ENCODE measurements around the gene SPATA46. TPM values are rescaled to one million over a fixed set of nuclear protein-coding genes. Genes with fewer than 3 reads are reported as not detected.

Gene SPATA46
- total and polyA plus RNA-seq, 2 experiments from 2014 or later = not detected

- no peaks in the 10 kb centered on the region for H3K27me3 ChIP-seq
- H3K4me1 ChIP-seq (ENCODE audit: insufficient read depth) = no peaks in the 10 kb centered on the region
- no peaks in the 10 kb centered on the region for H4K20me1 ChIP-seq (ENCODE audit: insufficient read depth, poor library complexity, severe bottlenecking)
- H3K4me3 ChIP-seq = no peak overlapping the region
- WGBS (ENCODE audit: low lambda C conversion rate, missing lambda C conversion rate) = 86% methylated on average over 5 of the region's 5 CpGs
- H3K79me2 ChIP-seq = no peaks in the 10 kb centered on the region
- DNase-seq (ENCODE audit: low spot score) = no peak
- H2AFZ ChIP-seq = no peak overlapping the region
- H3K27ac ChIP-seq = no peak overlapping the region
- H3K36me3 ChIP-seq (replicated peaks; ENCODE audit: insufficient read depth, low read depth) = no peaks in the 10 kb centered on the region
- H3K9me2 ChIP-seq (replicated peaks; ENCODE audit: insufficient read depth) = no peaks in the 10 kb centered on the region
- H3K4me2 ChIP-seq = no peak overlapping the region
- H3K9me3 ChIP-seq (ENCODE audit: low read depth) = no peaks in the 10 kb centered on the region
- TF ChIP-seq EZH2phosphoT487 (IDR thresholded peaks at IDR 0.05; ENCODE audit: low read depth, severe bottlenecking, unreplicated experiment) (no peak), CTCF (IDR thresholded peaks at IDR 0.05; ENCODE audit: poor library complexity) (no peak)
Observed at GRCh38 chr1:162335126-162335525, 41.5 kb downstream of the SPATA46 start.

- Histone ChIP-seq H3K36me3 (replicated peaks; ENCODE audit: insufficient read depth, low read depth) (no peaks in the 10 kb centered on the region), H3K4me2 (no peak overlapping the region), H3K9me2 (replicated peaks; ENCODE audit: insufficient read depth) (no peaks in the 10 kb centered on the region), H3K27ac (no peak overlapping the region), H3K9me3 (ENCODE audit: low read depth) (no peaks in the 10 kb centered on the region), H3K79me2 (no peaks in the 10 kb centered on the region), H4K20me1 (ENCODE audit: insufficient read depth, poor library complexity, severe bottlenecking) (no peaks in the 10 kb centered on the region), H3K27me3 (no peaks in the 10 kb centered on the region), H2AFZ (no peak overlapping the region), H3K4me3 (no peak overlapping the region), H3K4me1 (ENCODE audit: insufficient read depth) (no peaks in the 10 kb centered on the region)
- DNase-seq (ENCODE audit: low spot score) = no peak
- TF ChIP-seq EZH2phosphoT487 (IDR thresholded peaks at IDR 0.05; ENCODE audit: low read depth, severe bottlenecking, unreplicated experiment) (no peak), CTCF (IDR thresholded peaks at IDR 0.05; ENCODE audit: poor library complexity) (no peak), EZH2 (IDR thresholded peaks at IDR 0.05; ENCODE audit: borderline replicate concordance) (no peak)
Observed at GRCh38 chr1:162333991-162334390, 42.7 kb downstream of the SPATA46 start.

GRCh38 chr1:162329826-162330225 is 46.8 kb downstream of the SPATA46 start:
- H3K4me3 ChIP-seq = no peak overlapping the region
- no peak overlapping the region for H2AFZ ChIP-seq
- no peak overlapping the region for H3K27ac ChIP-seq
- no peaks in the 10 kb centered on the region for H3K4me1 ChIP-seq (ENCODE audit: insufficient read depth)
- 54% methylated on average over 3 of the region's 3 CpGs for WGBS (ENCODE audit: low lambda C conversion rate, missing lambda C conversion rate)
- TF ChIP-seq CTCF (IDR thresholded peaks at IDR 0.05; ENCODE audit: poor library complexity) = no peak
- no peak for TF ChIP-seq EZH2phosphoT487 (IDR thresholded peaks at IDR 0.05; ENCODE audit: low read depth, severe bottlenecking, unreplicated experiment)
- TF ChIP-seq EZH2 (IDR thresholded peaks at IDR 0.05; ENCODE audit: borderline replicate concordance) = no peak
- no peaks in the 10 kb centered on the region for H4K20me1 ChIP-seq (ENCODE audit: insufficient read depth, poor library complexity, severe bottlenecking)
- H3K36me3 ChIP-seq (replicated peaks; ENCODE audit: insufficient read depth, low read depth) = no peaks in the 10 kb centered on the region
- H3K79me2 ChIP-seq = no peaks in the 10 kb centered on the region
- no peak overlapping the region for H3K4me2 ChIP-seq
- no peaks in the 10 kb centered on the region for H3K27me3 ChIP-seq
- H3K9me2 ChIP-seq (replicated peaks; ENCODE audit: insufficient read depth) = no peaks in the 10 kb centered on the region
- no peaks in the 10 kb centered on the region for H3K9me3 ChIP-seq (ENCODE audit: low read depth)
- no peak for DNase-seq (ENCODE audit: low spot score)

- no peaks in the 10 kb centered on the region for H3K9me3 ChIP-seq (ENCODE audit: low read depth)
- no peak overlapping the region for H3K4me2 ChIP-seq
- TF ChIP-seq EZH2 (IDR thresholded peaks at IDR 0.05; ENCODE audit: borderline replicate concordance) (no peak), EZH2phosphoT487 (IDR thresholded peaks at IDR 0.05; ENCODE audit: low read depth, severe bottlenecking, unreplicated experiment) (no peak), CTCF (IDR thresholded peaks at IDR 0.05; ENCODE audit: poor library complexity) (no peak)
- H3K4me3 ChIP-seq = no peak overlapping the region
- H3K79me2 ChIP-seq = no peaks in the 10 kb centered on the region
- no peaks in the 10 kb centered on the region for H3K9me2 ChIP-seq (replicated peaks; ENCODE audit: insufficient read depth)
- no peaks in the 10 kb centered on the region for H3K4me1 ChIP-seq (ENCODE audit: insufficient read depth)
- no peaks in the 10 kb centered on the region for H3K36me3 ChIP-seq (replicated peaks; ENCODE audit: insufficient read depth, low read depth)
- DNase-seq (ENCODE audit: low spot score) = no peak
- H3K27ac ChIP-seq = no peak overlapping the region
- H3K27me3 ChIP-seq = no peaks in the 10 kb centered on the region
- H4K20me1 ChIP-seq (ENCODE audit: insufficient read depth, poor library complexity, severe bottlenecking) = no peaks in the 10 kb centered on the region
- no peak overlapping the region for H2AFZ ChIP-seq
Observed at GRCh38 chr1:162328512-162328911, 48.1 kb downstream of the SPATA46 start.

Data from hepatocyte (in vitro differentiated cells).